Astrocyte (in vitro differentiated cells and primary cell): ENCODE results near the gene CDK5RAP2. TPM values are rescaled to one million over a fixed set of nuclear protein-coding genes. Genes with fewer than 3 reads are reported as not detected.

Experiments
- DNase-seq: peaks from one replicate; pipeline ENCODE4 v3.0.0-alpha.2; 2010; ENCODE audit warnings: low read depth
- FAIRE-seq: peaks from 2 replicates; lab custom pipeline; 2011; peaks lifted over from hg19 to GRCh38; lab: Jason Lieb, UNC
- H2AFZ ChIP-seq: 2 replicates; pipeline ENCODE4 v1.6.0; 2012; ENCODE audit warnings: low read depth, low read length, inconsistent platforms
- H3K27ac ChIP-seq: 2 replicates; pipeline ENCODE4 v1.5.1; 2011; ENCODE audit warnings: low read depth, low read length, inconsistent platforms
- H3K27me3 ChIP-seq: 2 replicates; pipeline ENCODE4 v1.6.0; 2011; ENCODE audit warnings: low read length, inconsistent platforms; ENCODE audit not compliant: insufficient read depth
- H3K36me3 ChIP-seq: 2 replicates; pipeline ENCODE4 v1.5.1; 2011; ENCODE audit warnings: low read length, inconsistent platforms; ENCODE audit not compliant: insufficient read depth
- H3K4me1 ChIP-seq: 2 replicates; pipeline ENCODE4 v1.5.1; 2011; ENCODE audit warnings: low read length, inconsistent platforms; ENCODE audit not compliant: insufficient read depth
- H3K4me2 ChIP-seq: 2 replicates; pipeline ENCODE4 v1.6.0; 2012; ENCODE audit warnings: low read length, inconsistent platforms
- H3K4me3 ChIP-seq: 2 replicates; pipeline ENCODE4 v1.5.1; 2011; ENCODE audit warnings: low read depth, mild to moderate bottlenecking, low read length, inconsistent platforms; ENCODE audit not compliant: insufficient read depth
- H3K79me2 ChIP-seq: 2 replicates; pipeline ENCODE4 v1.6.0; 2012; ENCODE audit warnings: mild to moderate bottlenecking, low read length, inconsistent platforms; ENCODE audit not compliant: insufficient read depth
- H3K9ac ChIP-seq: 2 replicates; pipeline ENCODE4 v1.6.0; 2012; ENCODE audit warnings: mild to moderate bottlenecking, low read length, inconsistent platforms
- H3K9me3 ChIP-seq: 2 replicates; pipeline ENCODE4 v1.5.1; 2012; ENCODE audit warnings: low read depth, mild to moderate bottlenecking, low read length, inconsistent platforms; ENCODE audit not compliant: insufficient read depth
- H4K20me1 ChIP-seq: 2 replicates; pipeline ENCODE4 v1.6.0; 2012; ENCODE audit warnings: low read length, inconsistent platforms; ENCODE audit not compliant: insufficient read depth
- H3K27ac Mint-ChIP-seq: one replicate; pipeline ENCODE4 v1.8.0; 2021; ENCODE audit warnings: mild to moderate bottlenecking, mixed read lengths; ENCODE audit not compliant: unreplicated experiment
- H3K27me3 Mint-ChIP-seq: one replicate; pipeline ENCODE4 v1.8.0; 2021; ENCODE audit warnings: low read depth, mixed read lengths; ENCODE audit not compliant: unreplicated experiment
- H3K36me3 Mint-ChIP-seq: one replicate; pipeline ENCODE4 v1.8.0; 2021; ENCODE audit warnings: low read depth, mixed read lengths; ENCODE audit not compliant: unreplicated experiment
- H3K4me1 Mint-ChIP-seq: one replicate; pipeline ENCODE4 v1.8.0; 2021; ENCODE audit warnings: low read depth, mixed read lengths; ENCODE audit not compliant: unreplicated experiment
- H3K4me3 Mint-ChIP-seq: one replicate; pipeline ENCODE4 v1.8.0; 2021; ENCODE audit warnings: mild to moderate bottlenecking, moderate library complexity, mixed read lengths; ENCODE audit not compliant: unreplicated experiment
- H3K9me3 Mint-ChIP-seq: one replicate; pipeline ENCODE4 v1.8.0; 2021; ENCODE audit warnings: mild to moderate bottlenecking, mixed read lengths; ENCODE audit not compliant: unreplicated experiment
- CTCF ChIP-seq: IDR thresholded peaks from 2 replicates; pipeline ENCODE4 v1.5.1; 2011; ENCODE audit warnings: low read depth, mild to moderate bottlenecking, inconsistent platforms, low read length, moderate library complexity; ENCODE audit not compliant: insufficient read depth
- EZH2 ChIP-seq: IDR thresholded peaks from 2 replicates; pipeline ENCODE4 v1.6.1; 2012; ENCODE audit warnings: mild to moderate bottlenecking, low read length, inconsistent platforms; ENCODE audit not compliant: insufficient read depth
- total RNA-seq: library from RNA; stranded (reverse); gene quantifications from 2 replicates; pipeline ENCODE4 v1.2.1, GENCODE V29; 2021

The CDK5RAP2 gene
- total RNA-seq, 1 donor from 2014 or later: 36.3 TPM

GRCh38 chr9:120524863-120525262, 55.1 kb downstream of the CDK5RAP2 start:
- Histone ChIP-seq H3K9ac (no peak overlapping the region), H3K79me2 (no peaks in the 10 kb centered on the region), H2AFZ (no peak overlapping the region), H3K27ac (no peak overlapping the region), H3K4me1 (no peaks in the 10 kb centered on the region), H3K4me3 (no peak overlapping the region), H4K20me1 (no peaks in the 10 kb centered on the region), H3K9me3 (no peaks in the 10 kb centered on the region), H3K27me3 (no peaks in the 10 kb centered on the region), H3K36me3 (peaks cover 36% of the 10 kb centered on the region), H3K4me2 (no peak overlapping the region)
- Mint-ChIP-seq H3K4me1 (no peaks in the 10 kb centered on the region), H3K27ac (no peak overlapping the region), H3K36me3 (peaks cover 37% of the 10 kb centered on the region), H3K4me3 (no peak overlapping the region), H3K9me3 (no peaks in the 10 kb centered on the region), H3K27me3 (no peaks in the 10 kb centered on the region)
- no peak for TF ChIP-seq CTCF
- TF ChIP-seq EZH2: no peak
- no peak for DNase-seq
- FAIRE-seq: no peak

GRCh38 chr9:120524038-120524437, 55.9 kb downstream of the CDK5RAP2 start:
- Mint-ChIP-seq H3K4me3 (no peak overlapping the region), H3K36me3 (peaks cover 30% of the 10 kb centered on the region), H3K27me3 (no peaks in the 10 kb centered on the region), H3K4me1 (no peaks in the 10 kb centered on the region), H3K27ac (no peak overlapping the region), H3K9me3 (no peaks in the 10 kb centered on the region)
- Histone ChIP-seq H3K79me2 (no peaks in the 10 kb centered on the region), H3K4me3 (no peak overlapping the region), H3K27me3 (no peaks in the 10 kb centered on the region), H3K9ac (no peak overlapping the region), H3K4me1 (no peaks in the 10 kb centered on the region), H3K4me2 (no peak overlapping the region), H4K20me1 (no peaks in the 10 kb centered on the region), H3K27ac (no peak overlapping the region), H3K36me3 (peaks cover 36% of the 10 kb centered on the region), H2AFZ (no peak overlapping the region), H3K9me3 (no peaks in the 10 kb centered on the region)
- TF ChIP-seq CTCF (no peak), EZH2 (no peak)
- DNase-seq: no peak
- no peak for FAIRE-seq

GRCh38 chr9:120522558-120522957, 57.4 kb downstream of the CDK5RAP2 start:
- H3K9me3 Mint-ChIP-seq: no peaks in the 10 kb centered on the region
- Histone ChIP-seq H4K20me1 (no peaks in the 10 kb centered on the region), H3K4me3 (no peak overlapping the region), H3K79me2 (no peaks in the 10 kb centered on the region), H3K9ac (no peak overlapping the region), H2AFZ (no peak overlapping the region), H3K4me2 (no peak overlapping the region), H3K36me3 (peaks cover 27% of the 10 kb centered on the region), H3K9me3 (no peaks in the 10 kb centered on the region), H3K27ac (no peak overlapping the region), H3K27me3 (no peaks in the 10 kb centered on the region), H3K4me1 (no peaks in the 10 kb centered on the region)
- H3K36me3 Mint-ChIP-seq: peaks cover 24% of the 10 kb centered on the region
- H3K27me3 Mint-ChIP-seq: no peaks in the 10 kb centered on the region
- no peaks in the 10 kb centered on the region for H3K4me1 Mint-ChIP-seq
- DNase-seq: no peak
- no peak overlapping the region for H3K27ac Mint-ChIP-seq
- no peak overlapping the region for H3K4me3 Mint-ChIP-seq
- TF ChIP-seq EZH2 (no peak), CTCF (no peak)
- FAIRE-seq: no peak
